ENCODE data around the gene ATPAF1. TPM values are rescaled to one million over a fixed set of nuclear protein-coding genes. Genes with fewer than 3 reads are reported as not detected.

Gene ATPAF1
- total RNA-seq, 1 donor from 2014 or later = 40.9 TPM

DNA sequence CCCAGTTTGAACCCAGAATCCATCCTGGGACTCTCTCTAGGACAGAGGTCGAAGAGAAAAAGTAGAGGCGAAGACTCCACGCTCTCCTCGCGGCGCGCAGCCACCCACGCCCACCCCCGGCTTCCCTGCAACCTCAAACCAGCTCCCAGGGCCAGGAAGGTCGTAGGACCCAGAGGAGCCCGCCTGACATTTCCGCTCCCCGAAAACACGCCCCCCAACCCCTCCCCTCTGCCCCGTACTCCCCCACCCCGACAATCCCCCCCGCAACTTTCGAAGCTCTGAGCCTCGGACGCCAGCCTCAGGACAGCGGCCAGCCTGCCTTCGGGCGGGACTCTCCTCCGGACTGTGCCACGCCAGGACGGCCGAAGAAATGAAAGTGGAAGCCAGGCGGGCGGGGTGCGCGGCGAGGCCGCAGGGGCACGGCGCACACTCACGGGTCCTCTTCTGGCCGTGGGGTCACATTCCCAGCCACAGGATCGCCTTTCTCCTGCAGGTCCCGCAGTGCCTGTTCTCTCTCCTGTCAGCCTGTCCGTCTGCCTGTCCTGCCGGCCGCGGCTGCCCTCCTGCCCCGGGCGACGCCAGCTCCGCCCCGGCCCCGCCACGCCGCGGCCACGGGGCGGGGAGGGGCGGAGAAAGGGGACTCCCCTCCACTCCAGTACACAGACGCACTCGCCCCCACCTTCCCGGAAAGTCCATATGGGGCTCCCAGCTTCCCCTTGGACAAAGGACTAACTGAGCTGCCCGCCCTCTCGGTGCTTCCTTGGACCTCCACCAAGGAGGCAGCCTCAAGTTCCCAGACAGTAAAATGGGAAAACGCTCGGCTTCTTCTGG, 51.7 kb downstream of the ATPAF1 start, which contains the start of gene MOB3C:
MOB3C (minus strand) TSS at position 535 of the 831 bp plus-strand sequence. CDS start 3,490 bp downstream, outside the sequence.
- peak; percentile 51 for DNase-seq (ENCODE audit: low spot score)
- H3K4me3 Mint-ChIP-seq = peak within 1 kb of the TSS; percentile 90
- H3K4me1 Mint-ChIP-seq (ENCODE audit: low read depth) = peaks cover 51% of the 10 kb centered on the region
- H3K9me3 Mint-ChIP-seq = no peaks in the 10 kb centered on the region
- H3K27me3 Mint-ChIP-seq (ENCODE audit: insufficient read depth) = peaks cover 2% of the 10 kb centered on the region
- H3K36me3 Mint-ChIP-seq (ENCODE audit: low read depth) = peaks cover 8% of the 10 kb centered on the region
- intact Hi-C loops (cut with micrococcal nuclease) = loop anchor here (1.0 to 2.0 kb wide), 5 partner anchors 12 to 103 kb away; partner anchors contain the start of genes EFCAB14 and MKNK1
- H3K27ac Mint-ChIP-seq = peak within 1 kb of the TSS; percentile 87

DNA sequence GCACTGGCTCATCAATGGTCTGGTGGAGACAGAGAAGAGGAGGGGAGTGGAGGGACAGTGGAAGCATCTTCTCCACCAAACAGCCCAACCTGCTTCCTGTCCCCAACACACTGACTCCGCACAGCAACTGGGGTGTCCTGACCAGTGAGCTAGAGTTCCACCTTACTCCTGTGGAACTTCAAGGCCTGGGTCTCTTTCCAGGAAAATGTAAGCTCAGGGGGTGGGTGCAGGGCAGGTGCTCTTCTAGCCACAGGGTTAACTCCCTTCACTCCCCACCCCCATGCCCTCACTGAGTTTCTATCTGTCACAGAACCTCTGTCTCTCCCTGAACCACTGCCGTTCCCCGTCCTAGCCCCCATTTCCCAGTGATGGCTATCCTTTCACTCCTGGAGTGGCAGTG, 52.4 kb downstream of the ATPAF1 start:
- no peak for DNase-seq (ENCODE audit: low spot score)
- H3K27me3 Mint-ChIP-seq (ENCODE audit: insufficient read depth) = no peaks in the 10 kb centered on the region
- peak overlapping the region; percentile 82 for H3K27ac Mint-ChIP-seq
- H3K36me3 Mint-ChIP-seq (ENCODE audit: low read depth) = peaks cover 12% of the 10 kb centered on the region
- peaks cover 51% of the 10 kb centered on the region for H3K4me1 Mint-ChIP-seq (ENCODE audit: low read depth)
- H3K9me3 Mint-ChIP-seq = no peaks in the 10 kb centered on the region
- intact Hi-C loops (cut with micrococcal nuclease) = loop anchor here (1.0 to 2.0 kb wide), 5 partner anchors 11 to 104 kb away; partner anchors contain the start of genes EFCAB14 and MKNK1
- peak overlapping the region; percentile 90 for H3K4me3 Mint-ChIP-seq

DNA sequence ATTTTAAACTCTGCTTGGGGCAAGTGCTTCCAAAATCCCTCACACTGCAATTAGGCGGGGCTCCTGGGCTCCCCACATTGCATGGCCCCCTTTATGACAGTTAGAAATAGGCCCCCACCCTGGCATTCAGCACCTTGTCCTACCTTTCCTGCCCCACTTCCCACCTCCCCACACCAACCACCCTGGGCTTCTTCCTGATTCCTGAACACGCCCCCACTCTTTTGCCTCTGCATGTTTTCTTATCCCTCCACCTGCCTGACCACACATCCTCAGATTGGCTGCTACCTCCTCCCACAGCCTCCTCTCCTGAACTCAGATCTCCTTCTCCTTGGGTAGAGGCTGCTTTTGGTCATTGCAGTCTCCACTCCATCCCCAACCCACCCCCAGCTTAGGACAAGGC, 53.1 kb downstream of the ATPAF1 start:
- intact Hi-C loops (cut with micrococcal nuclease) = no loop called here
- Mint-ChIP-seq H3K36me3 (ENCODE audit: low read depth) (peaks cover 16% of the 10 kb centered on the region), H3K4me1 (ENCODE audit: low read depth) (peaks cover 48% of the 10 kb centered on the region), H3K9me3 (no peaks in the 10 kb centered on the region), H3K4me3 (peak overlapping the region; percentile 90), H3K27me3 (ENCODE audit: insufficient read depth) (no peaks in the 10 kb centered on the region), H3K27ac (peak overlapping the region; percentile 82)
- no peak for DNase-seq (ENCODE audit: low spot score)

DNA sequence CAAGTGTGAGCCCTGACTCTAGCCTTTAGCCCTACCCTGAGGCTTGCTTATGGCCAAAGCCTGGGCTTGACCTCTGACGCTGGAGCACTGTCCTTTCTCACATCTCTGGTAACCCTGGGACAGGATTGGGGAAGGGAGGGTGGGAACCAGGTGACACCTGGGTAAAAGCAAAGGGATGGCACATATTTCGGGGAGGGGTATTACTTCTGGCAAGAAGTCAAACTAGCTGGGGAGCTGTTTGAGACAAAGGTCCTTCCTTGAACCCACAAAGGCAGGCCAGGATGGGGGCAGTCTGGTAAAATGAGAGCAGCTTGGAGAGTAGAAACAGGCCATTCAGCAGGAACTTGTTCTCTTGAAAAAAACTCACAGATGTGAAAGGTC, 53.6 kb downstream of the ATPAF1 start:
- H3K4me1 Mint-ChIP-seq (ENCODE audit: low read depth) = peaks cover 52% of the 10 kb centered on the region
- peak overlapping the region; percentile 82 for H3K27ac Mint-ChIP-seq
- no peaks in the 10 kb centered on the region for H3K27me3 Mint-ChIP-seq (ENCODE audit: insufficient read depth)
- peak overlapping the region; percentile 90 for H3K4me3 Mint-ChIP-seq
- DNase-seq (ENCODE audit: low spot score) = no peak
- peaks cover 21% of the 10 kb centered on the region for H3K36me3 Mint-ChIP-seq (ENCODE audit: low read depth)
- no peaks in the 10 kb centered on the region for H3K9me3 Mint-ChIP-seq
- intact Hi-C loops (cut with micrococcal nuclease) = no loop called here

DNA sequence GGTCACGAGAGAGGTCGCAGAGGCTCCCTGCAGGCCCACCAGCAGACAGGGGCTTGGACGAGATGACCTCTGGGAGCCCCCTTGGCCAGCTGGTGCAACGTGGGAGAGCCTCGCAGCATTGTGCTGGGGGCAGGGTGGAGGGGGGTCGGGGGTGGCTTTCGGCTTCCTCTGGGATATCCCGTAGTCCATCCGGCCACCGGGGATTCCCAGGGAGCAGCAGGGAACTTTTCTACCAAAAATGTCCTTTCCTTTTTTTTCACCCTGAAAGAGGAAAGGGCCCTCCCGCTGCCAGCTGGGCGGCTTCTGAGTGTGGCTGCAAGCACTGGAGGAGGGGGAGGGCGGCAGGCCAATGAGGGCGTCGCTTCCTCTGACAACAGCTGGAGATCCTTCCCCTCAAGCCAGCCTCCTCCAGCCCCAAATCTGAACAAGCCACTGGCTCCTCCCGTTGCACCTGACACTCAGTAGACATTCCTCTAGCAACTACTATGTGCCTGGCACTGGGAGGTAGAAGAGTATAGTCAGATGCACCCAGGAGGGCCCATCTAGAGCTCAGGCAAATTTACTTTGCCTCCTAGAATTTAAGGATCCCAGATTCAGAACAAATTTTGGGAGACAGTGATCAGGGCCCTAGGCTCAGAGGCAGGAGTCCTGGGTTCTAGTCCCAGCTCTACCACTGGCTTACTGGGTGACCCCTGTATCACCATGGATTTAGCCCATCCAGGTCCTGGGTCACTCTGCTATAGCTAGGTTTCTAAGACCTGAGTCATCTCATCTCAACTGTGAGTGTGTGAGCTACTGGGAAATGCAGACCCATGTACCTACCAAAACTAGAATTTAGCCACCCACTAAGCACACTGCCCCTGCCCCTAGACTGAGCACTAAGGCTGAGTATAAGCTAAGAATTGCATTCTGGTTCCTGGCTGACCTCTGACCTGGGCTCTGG, 54.2 kb downstream of the ATPAF1 start:
- H3K9me3 Mint-ChIP-seq = no peaks in the 10 kb centered on the region
- peaks cover 48% of the 10 kb centered on the region for H3K4me1 Mint-ChIP-seq (ENCODE audit: low read depth)
- H3K27ac Mint-ChIP-seq = peak overlapping the region; percentile 19
- no peaks in the 10 kb centered on the region for H3K27me3 Mint-ChIP-seq (ENCODE audit: insufficient read depth)
- intact Hi-C loops (cut with micrococcal nuclease) = no loop called here
- peak; percentile 37 for DNase-seq (ENCODE audit: low spot score)
- H3K4me3 Mint-ChIP-seq = peak overlapping the region; percentile 90
- H3K36me3 Mint-ChIP-seq (ENCODE audit: low read depth) = peaks cover 27% of the 10 kb centered on the region

DNA sequence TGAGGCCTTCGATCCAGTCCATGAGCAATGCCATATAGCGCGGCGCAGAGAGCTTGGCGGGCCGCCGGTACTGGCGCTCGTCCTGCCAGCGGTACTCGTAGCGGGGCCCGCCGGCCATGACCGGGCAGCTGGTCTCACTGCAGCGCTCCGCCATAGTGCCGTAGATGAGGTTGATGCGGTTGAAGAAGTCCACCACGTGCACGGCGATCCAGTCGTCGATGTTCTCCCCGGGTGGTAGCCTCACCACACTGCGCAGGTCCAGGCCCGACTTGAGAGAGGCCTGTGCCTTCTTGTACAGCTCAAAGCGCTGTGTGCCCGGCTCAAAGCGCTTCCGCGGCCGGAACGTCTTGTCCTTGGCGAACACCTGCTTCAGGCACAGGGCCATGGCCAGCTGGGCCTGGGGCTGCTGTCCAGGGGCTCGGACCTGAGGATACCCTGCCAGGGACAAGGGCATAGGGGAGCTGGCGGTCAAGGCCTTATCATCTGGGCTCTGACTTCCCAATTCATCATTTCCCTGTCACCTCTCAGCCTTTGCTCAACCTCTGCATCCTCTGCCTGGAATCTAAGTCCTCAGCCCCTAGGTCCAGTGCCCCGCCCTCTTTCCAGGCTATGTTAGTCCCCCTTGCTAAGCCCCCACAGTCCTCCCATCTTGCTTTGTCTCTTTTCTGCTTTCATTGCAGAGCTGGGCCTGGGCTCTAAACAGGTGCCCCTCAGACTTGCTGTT, 55.1 kb downstream of the ATPAF1 start:
- Mint-ChIP-seq H3K9me3 (no peaks in the 10 kb centered on the region), H3K4me3 (no peak overlapping the region), H3K4me1 (ENCODE audit: low read depth) (peaks cover 40% of the 10 kb centered on the region), H3K27me3 (ENCODE audit: insufficient read depth) (no peaks in the 10 kb centered on the region), H3K27ac (peak overlapping the region; percentile 19), H3K36me3 (ENCODE audit: low read depth) (peaks cover 35% of the 10 kb centered on the region)
- intact Hi-C loops (cut with micrococcal nuclease) = no loop called here
- no peak for DNase-seq (ENCODE audit: low spot score)

DNA sequence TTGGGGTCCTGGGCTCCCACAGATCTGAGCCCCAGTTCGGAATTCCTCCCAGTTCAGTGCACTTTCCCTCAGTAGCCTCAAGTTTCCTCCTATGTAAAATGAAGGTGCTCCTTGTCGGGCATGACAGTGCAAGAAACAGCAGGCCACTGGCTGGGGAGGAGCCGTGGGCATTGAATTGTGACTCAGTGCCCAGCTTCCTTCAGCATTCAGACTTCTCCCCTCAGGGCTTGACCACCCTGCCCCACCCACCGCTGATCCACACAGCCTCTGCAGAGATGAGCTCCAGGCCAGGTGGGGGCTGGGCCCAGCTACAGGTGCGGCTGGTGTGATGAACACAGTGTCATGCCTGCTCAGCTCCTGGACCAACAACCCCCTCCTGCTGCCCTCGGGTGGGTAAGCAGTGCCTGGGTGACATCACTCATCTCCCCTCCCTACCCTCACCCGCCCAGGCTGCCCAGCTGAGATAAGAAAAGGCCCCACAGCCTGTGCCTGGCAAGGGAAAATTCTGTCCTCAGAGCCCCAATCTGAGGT, 56.4 kb downstream of the ATPAF1 start:
- Mint-ChIP-seq H3K27ac (no peak overlapping the region), H3K9me3 (no peaks in the 10 kb centered on the region)
- intact Hi-C loops (cut with micrococcal nuclease) = no loop called here

DNA sequence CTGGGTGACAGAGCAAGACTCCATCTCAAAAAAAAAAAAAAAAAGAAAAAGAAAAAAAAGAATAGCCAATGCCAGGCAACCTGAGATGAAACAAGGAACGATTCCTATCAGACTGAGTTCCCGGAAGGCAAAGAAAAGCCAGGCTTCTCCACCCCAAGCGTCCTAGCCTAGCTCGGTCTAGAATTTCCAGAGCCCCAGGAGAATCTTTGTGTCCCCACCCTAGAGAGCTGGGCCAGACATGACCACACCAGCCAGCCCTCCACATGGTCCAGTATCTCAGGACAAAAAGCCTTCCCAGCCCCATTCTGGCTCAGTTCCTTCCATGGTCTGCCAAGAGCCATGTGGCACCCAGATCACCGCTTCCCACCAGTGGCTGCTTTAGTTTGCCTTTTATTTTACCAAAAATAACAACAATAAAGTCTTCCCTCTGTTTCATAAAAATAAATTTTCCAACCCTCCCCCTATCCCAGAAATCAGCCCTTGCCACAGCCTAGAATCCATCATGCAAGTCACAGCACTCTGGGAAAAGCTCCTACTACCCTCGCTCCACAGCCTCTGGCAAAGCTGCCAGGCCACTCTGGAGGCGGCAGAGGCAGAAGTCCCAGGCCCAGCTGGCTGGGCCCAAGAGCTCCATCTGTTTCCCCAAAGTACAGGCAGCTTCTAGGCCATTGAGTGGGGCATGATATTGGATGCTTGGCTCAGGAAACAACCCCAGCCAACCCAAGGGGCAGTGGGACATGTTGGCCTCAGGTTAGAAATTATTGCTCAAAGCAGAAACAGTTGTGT, 60.6 kb downstream of the ATPAF1 start:
- H3K4me1 Mint-ChIP-seq (ENCODE audit: low read depth) = peaks cover 41% of the 10 kb centered on the region
- H3K36me3 Mint-ChIP-seq (ENCODE audit: low read depth) = peaks cover 40% of the 10 kb centered on the region
- peak overlapping the region; percentile 49 for H3K27ac Mint-ChIP-seq
- no peaks in the 10 kb centered on the region for H3K27me3 Mint-ChIP-seq (ENCODE audit: insufficient read depth)
- intact Hi-C loops (cut with micrococcal nuclease) = no loop called here
- H3K4me3 Mint-ChIP-seq = no peak overlapping the region
- DNase-seq (ENCODE audit: low spot score) = no peak
- no peaks in the 10 kb centered on the region for H3K9me3 Mint-ChIP-seq

More for the DNA sequence above, 56.4 kb downstream of the ATPAF1 start:
- DNase-seq (ENCODE audit: low spot score) = no peak
- Mint-ChIP-seq H3K4me1 (ENCODE audit: low read depth) (peaks cover 30% of the 10 kb centered on the region), H3K36me3 (ENCODE audit: low read depth) (peaks cover 39% of the 10 kb centered on the region), H3K27me3 (ENCODE audit: insufficient read depth) (no peaks in the 10 kb centered on the region), H3K4me3 (no peak overlapping the region)

DNA sequence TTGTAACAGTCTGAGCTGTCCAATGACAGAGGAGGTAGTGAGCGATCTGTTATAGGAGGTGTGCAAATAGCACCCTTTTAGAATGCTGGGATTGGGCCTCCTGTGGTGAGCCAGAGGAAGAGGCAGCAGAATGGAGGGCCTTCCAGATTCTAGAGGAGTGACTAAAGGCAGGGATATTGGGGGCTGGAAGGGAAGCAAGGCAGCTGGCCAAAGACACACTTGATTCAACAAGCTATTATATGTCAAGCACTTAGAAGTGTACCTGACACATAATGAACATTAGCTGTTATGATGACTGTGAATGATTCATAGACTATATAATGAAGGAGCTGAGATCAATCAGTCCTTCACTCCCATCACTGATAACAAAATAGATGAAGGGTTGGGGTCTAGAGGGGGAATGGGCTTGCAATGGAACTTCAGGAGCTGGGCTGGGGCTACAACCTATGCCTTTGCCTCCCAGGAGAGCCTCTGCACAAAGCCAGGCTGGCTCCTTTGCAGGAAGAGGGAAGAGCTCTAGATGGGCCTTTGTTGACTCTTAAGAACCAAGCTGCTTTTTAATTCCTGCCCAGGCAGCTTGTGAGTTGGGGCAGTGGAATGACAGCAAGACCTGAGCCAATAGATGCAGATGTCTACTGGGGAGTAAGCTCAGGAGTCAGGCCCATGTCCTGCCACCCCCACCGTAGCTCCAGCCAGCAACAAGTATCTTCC, 61.8 kb downstream of the ATPAF1 start:
- peaks cover 48% of the 10 kb centered on the region for H3K4me1 Mint-ChIP-seq (ENCODE audit: low read depth)

DNA sequence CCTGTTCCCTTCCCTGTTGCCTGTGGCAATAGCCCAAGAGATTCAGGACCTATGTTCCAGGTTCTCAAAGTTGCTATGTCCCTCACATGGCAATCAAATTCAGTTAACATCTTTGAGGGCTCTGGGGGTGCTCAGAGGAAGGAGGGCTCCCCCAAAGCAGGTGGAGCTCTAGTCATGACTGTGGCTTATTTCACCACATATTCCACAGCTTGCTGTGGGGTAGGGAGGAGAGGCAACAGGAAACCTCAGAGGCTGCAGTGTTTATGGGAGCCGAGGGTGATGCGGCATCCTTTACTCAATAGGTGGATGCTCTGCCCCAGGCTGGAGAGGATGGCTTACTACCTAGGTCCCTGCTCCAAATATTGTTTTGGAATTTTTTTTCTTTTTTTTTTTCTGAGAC, 62.9 kb downstream of the ATPAF1 start:
- Mint-ChIP-seq H3K36me3 (ENCODE audit: low read depth) (peaks cover 42% of the 10 kb centered on the region), H3K4me1 (ENCODE audit: low read depth) (peaks cover 60% of the 10 kb centered on the region), H3K27me3 (ENCODE audit: insufficient read depth) (no peaks in the 10 kb centered on the region), H3K27ac (peak overlapping the region; percentile 75), H3K9me3 (no peaks in the 10 kb centered on the region), H3K4me3 (peak overlapping the region; percentile 91)
- DNase-seq (ENCODE audit: low spot score) = no peak
- intact Hi-C loops (cut with micrococcal nuclease) = no loop called here

More for the DNA sequence above, 61.8 kb downstream of the ATPAF1 start:
- Mint-ChIP-seq H3K27me3 (ENCODE audit: insufficient read depth) (no peaks in the 10 kb centered on the region), H3K36me3 (ENCODE audit: low read depth) (peaks cover 42% of the 10 kb centered on the region), H3K9me3 (no peaks in the 10 kb centered on the region), H3K27ac (no peak overlapping the region), H3K4me3 (peak overlapping the region; percentile 61)
- intact Hi-C loops (cut with micrococcal nuclease) = no loop called here
- DNase-seq (ENCODE audit: low spot score) = no peak

Data from activated T-helper 1 cell treated with anti-CD3 and anti-CD28 coated beads, Interleukin-12 subunit alpha, Interleukin-12 subunit beta, Interleukin-2, Interleukin-4 antibody, amounts not matched to agents 30 ng/mL and 10 ng/mL and 1 ng/mL, durations not matched to agents 14 hours and 24 hours and 36 hours (primary cell).